IMR-90 (cell line): ENCODE data around the gene PLSCR5. TPM values are rescaled to one million over a fixed set of nuclear protein-coding genes. Genes with fewer than 3 reads are reported as not detected.
A peak's percentile ranks its signal among the peaks of the same experiment; 100 is the strongest.

ENCODE experiments used
- ATAC-seq: fragments of 200-7000 bp; cut with Tn5 transposase; 2 replicates; pipeline ENCODE4 v1.9.1; 2020; ENCODE audit warnings: low read depth, mild to moderate bottlenecking, moderate library complexity
- BruUV-seq: library from RNA; stranded (reverse); fragments of 400-500 nt; replicated peaks from 2 replicates; lab custom pipeline; 2021; lab: Mats Ljungman, UMichigan
- CTCF ChIA-PET: fragments of 300-600 bp; formaldehyde crosslinking; extraction: SDS; loops from one replicate; lab custom pipeline; 2021; ENCODE audit warnings: antibody characterized with exemption; lab: Yijun Ruan, JAX
- POLR2A ChIA-PET: fragments of 300-600 bp; sonication (Branson Sonifier 250); formaldehyde crosslinking; loops from one replicate; lab custom pipeline; 2022; ENCODE audit warnings: antibody characterized with exemption; ENCODE audit not compliant: unreplicated experiment; lab: Charles Lee
- DNase-seq: peaks from one replicate; pipeline ENCODE4 v3.0.0; 2013
- H2AFZ ChIP-seq: replicated peaks from 2 replicates; pipeline ENCODE3; 2013; ENCODE audit warnings: low read length, mild to moderate bottlenecking; ENCODE audit not compliant: poor library complexity
- H2AK5ac ChIP-seq: 2 replicates; pipeline ENCODE4 v1.6.1; 2013; ENCODE audit warnings: low read depth, low read length, inconsistent platforms
- H2AK9ac ChIP-seq: replicated peaks from 2 replicates; pipeline ENCODE3; 2013; ENCODE audit warnings: mild to moderate bottlenecking, low read depth, low read length, moderate library complexity; ENCODE audit not compliant: poor library complexity
- H2BK120ac ChIP-seq: 2 replicates; pipeline ENCODE4 v1.6.1; 2013; ENCODE audit warnings: low read depth, low read length, inconsistent platforms
- H2BK15ac ChIP-seq: 3 replicates; pipeline ENCODE4 v1.6.1; 2013; ENCODE audit warnings: low read depth, low read length, inconsistent platforms
- H2BK20ac ChIP-seq: 2 replicates; pipeline ENCODE4 v1.6.1; 2013; ENCODE audit warnings: low read depth, mild to moderate bottlenecking, inconsistent platforms, low read length, moderate library complexity
- H2BK5ac ChIP-seq: 2 replicates; pipeline ENCODE4 v1.6.1; 2013; ENCODE audit warnings: mild to moderate bottlenecking, low read depth, low read length, inconsistent platforms; ENCODE audit not compliant: poor library complexity, severe bottlenecking
- H3K14ac ChIP-seq: replicated peaks from 2 replicates; pipeline ENCODE4 v1.6.1; 2013; ENCODE audit warnings: low read depth, low read length, inconsistent platforms
- H3K18ac ChIP-seq: 2 replicates; pipeline ENCODE4 v1.6.1; 2013; ENCODE audit warnings: low read depth, low read length, control low read depth
- H3K23ac ChIP-seq: 2 replicates; pipeline ENCODE4 v1.6.1; 2013; ENCODE audit warnings: low read depth, low read length, inconsistent platforms
- H3K27ac ChIP-seq: 2 replicates; pipeline ENCODE4 v1.5.1; 2013; ENCODE audit warnings: mild to moderate bottlenecking, control low read depth, low read length; ENCODE audit not compliant: insufficient read depth
- H3K27me3 ChIP-seq: 2 replicates; pipeline ENCODE4 v1.6.1; 2013; ENCODE audit warnings: low read length; ENCODE audit not compliant: control insufficient read depth, insufficient read depth
- H3K36me3 ChIP-seq: 2 replicates; pipeline ENCODE4 v1.6.1; 2013; ENCODE audit warnings: low read length, mixed read lengths; ENCODE audit not compliant: control insufficient read depth, insufficient read depth
- H3K4ac ChIP-seq: 2 replicates; pipeline ENCODE4 v1.6.1; 2013; ENCODE audit warnings: low read depth, low read length, inconsistent platforms
- H3K4me1 ChIP-seq: 2 replicates; pipeline ENCODE4 v1.6.1; 2013; ENCODE audit warnings: low read length, mixed read lengths; ENCODE audit not compliant: control insufficient read depth, insufficient read depth
- H3K4me2 ChIP-seq: 2 replicates; pipeline ENCODE4 v1.6.1; 2013; ENCODE audit warnings: low read depth, mild to moderate bottlenecking, control low read depth, low read length, moderate library complexity
- H3K4me3 ChIP-seq: 2 replicates; pipeline ENCODE4 v1.5.1; 2013; ENCODE audit warnings: low read depth, mild to moderate bottlenecking, control low read depth, low read length, moderate library complexity; ENCODE audit not compliant: insufficient read depth
- H3K56ac ChIP-seq: 2 replicates; pipeline ENCODE4 v1.6.1; 2013; ENCODE audit warnings: low read length, inconsistent platforms; ENCODE audit not compliant: insufficient read depth; ENCODE audit errors: extremely low read depth
- H3K79me1 ChIP-seq, 2 experiments: 2 replicates each; pipeline ENCODE4 v1.6.1; 2013; ENCODE audit warnings: low read length in 2 of 2, inconsistent platforms in 1 of 2, low read depth in 1 of 2
- H3K9ac ChIP-seq: 2 replicates; pipeline ENCODE4 v1.6.1; 2013; ENCODE audit warnings: low read depth, low read length, control low read depth
- H3K9me1 ChIP-seq: 2 replicates; pipeline ENCODE4 v1.6.1; 2013; ENCODE audit warnings: low read length, inconsistent platforms; ENCODE audit not compliant: insufficient read depth
- H3K9me3 ChIP-seq: 2 replicates; pipeline ENCODE4 v1.6.1; 2013; ENCODE audit warnings: low read length; ENCODE audit not compliant: control insufficient read depth, insufficient read depth
- H4K20me1 ChIP-seq: 2 replicates; pipeline ENCODE4 v1.6.1; 2013; ENCODE audit warnings: low read length, inconsistent platforms; ENCODE audit not compliant: insufficient read depth
- H4K5ac ChIP-seq: 2 replicates; pipeline ENCODE4 v1.6.1; 2013; ENCODE audit warnings: mild to moderate bottlenecking, low read depth, low read length, control low read depth
- H4K8ac ChIP-seq, 2 experiments: 2 replicates each; pipeline ENCODE4 v1.6.1; 2013; ENCODE audit warnings: low read depth in 2 of 2, low read length in 2 of 2, control low read depth in 1 of 2, inconsistent platforms in 1 of 2
- H4K91ac ChIP-seq: 2 replicates; pipeline ENCODE4 v1.6.1; 2013; ENCODE audit warnings: low read depth, low read length, inconsistent platforms; ENCODE audit not compliant: insufficient read depth
- RAD21 ChIP-seq: IDR thresholded peaks from 2 replicates; pipeline ENCODE4 v1.6.1; 2012; ENCODE audit warnings: low read length, improper control_type of control experiment
- WGBS, 2 experiments: methylation state at CpG; one replicate each; pipeline versions ENCODE4 v1.1.5 to v1.1.7; 2013; ENCODE audit warnings: missing lambda C conversion rate in 2 of 2; ENCODE audit not compliant: insufficient read length in 1 of 2; ENCODE audit errors: extremely low coverage in 2 of 2; 5-methylcytosine and 5-hydroxymethylcytosine counted together
- dilution Hi-C: fragments of 300-500 bp; cut with HindIII; formaldehyde crosslinking; loops from one replicate; pipeline ENCODE4 v1.14.3; 2018; ENCODE audit warnings: low sequenced_read_pairs; ENCODE audit not compliant: unreplicated experiment
- in situ Hi-C: fragments of 300-500 bp; cut with MboI; formaldehyde crosslinking; loops from 3 replicates; pipeline ENCODE4 v1.14.3; 2019; ENCODE audit warnings: low sequenced_read_pairs, inconsistent platforms, mixed read lengths
- intact Hi-C: fragments of 100-400 bp; cut with micrococcal nuclease; formaldehyde crosslinking; loops from 2 replicates; pipeline ENCODE4 v1.10.0; 2022
- polyA plus RNA-seq, 3 experiments: library from polyadenylated mRNA; depleted of rRNA; stranded (reverse); fragments of >200 nt; gene quantifications; 2 replicates each; pipeline ENCODE4 v1.2.3, GENCODE V29; 2012; ENCODE audit warnings: low replicate concordance in 1 of 3
- total RNA-seq: library from RNA; depleted of rRNA; stranded (reverse); fragments of >200 nt; gene quantifications from 2 replicates; pipeline ENCODE4 v1.2.3, GENCODE V29; 2012
- TF ChIP-seq, protein P1 (sequence below): fragments of 150-350 bp; IDR thresholded peaks from 2 replicates; pipeline ENCODE4 v1.6.1; 2016; ENCODE audit warnings: low read depth, mild to moderate bottlenecking, low read length, moderate library complexity, borderline replicate concordance
- TF ChIP-seq, protein P2 (sequence below): conservative IDR thresholded peaks from 2 replicates; pipeline ENCODE4 v1.5.1; 2012; ENCODE audit warnings: mild to moderate bottlenecking, low read depth, low read length, improper control_type of control experiment

Gene PLSCR5
- total and polyA plus RNA-seq, 2 of the 4 experiments (the other 2 are of a cell fraction) = not detected

DNA sequence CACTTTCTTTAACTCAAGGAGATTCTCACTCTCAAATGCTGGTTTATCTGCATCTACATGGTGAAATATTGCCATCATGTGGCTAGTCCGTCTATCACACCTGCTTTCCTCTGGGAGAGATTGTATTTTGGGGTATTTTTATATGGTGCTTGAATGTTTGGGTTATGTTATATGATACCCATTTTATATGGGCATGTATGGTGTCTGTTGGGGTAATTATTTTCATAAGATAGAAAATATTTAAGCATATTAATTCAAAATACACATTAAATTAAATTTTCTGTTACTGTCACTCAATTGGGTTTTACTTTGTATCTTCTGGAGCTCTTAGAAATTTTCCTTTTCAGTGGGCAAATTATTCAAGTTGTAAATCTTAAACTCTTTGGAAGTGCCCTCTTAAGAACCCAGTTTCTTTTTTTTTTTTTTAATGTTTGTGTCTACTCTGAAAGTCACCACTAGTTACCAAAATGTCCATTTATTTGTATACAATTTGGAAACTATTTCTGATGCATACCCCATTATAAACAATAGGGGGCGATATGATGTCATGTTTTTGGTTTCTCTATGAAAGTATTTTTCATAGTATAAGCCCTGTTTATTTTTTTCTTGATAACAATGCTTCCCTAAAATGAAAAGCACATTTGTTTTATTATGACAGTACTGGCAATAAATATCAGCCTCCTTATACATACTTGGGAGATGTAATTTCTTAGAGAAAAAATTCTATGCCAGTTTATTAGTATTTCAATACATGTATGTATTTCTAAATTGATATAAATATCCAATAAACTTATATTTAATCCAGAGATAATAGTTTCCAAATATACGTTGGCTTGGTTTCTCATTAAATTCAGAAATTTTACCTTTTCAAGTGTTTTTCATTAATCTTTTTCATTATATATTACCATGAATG is 36.1 kb upstream of the PLSCR5 start:
- H2BK5ac ChIP-seq = no peak overlapping the region
- POLR2A ChIA-PET = no interaction called here
- no peak overlapping the region for H4K91ac ChIP-seq
- CTCF ChIA-PET = interaction anchor here (0.6 to 1.6 kb wide), 7 partner anchors 38 to 843 kb away, joined by 3 to 8 read pairs (median 5); no protein-coding TSS in a partner anchor
- H2AFZ ChIP-seq = no peak overlapping the region
- H3K9ac ChIP-seq = no peak overlapping the region
- peak; percentile 37 for DNase-seq
- H3K27ac ChIP-seq = no peak overlapping the region
- H3K23ac ChIP-seq = no peak overlapping the region
- no peak overlapping the region for H3K4ac ChIP-seq
- BruUV-seq = no TSS peak
- H2BK15ac ChIP-seq = no peak overlapping the region
- no CpG with 5 or more reads among the region's 3 CpGs for WGBS, 2 experiments
- no peak overlapping the region for H3K4me3 ChIP-seq
- no peak overlapping the region for H2BK20ac ChIP-seq
- H3K56ac ChIP-seq = no peak overlapping the region
- no peak overlapping the region for H4K5ac ChIP-seq
- TF ChIP-seq, protein P1, sequence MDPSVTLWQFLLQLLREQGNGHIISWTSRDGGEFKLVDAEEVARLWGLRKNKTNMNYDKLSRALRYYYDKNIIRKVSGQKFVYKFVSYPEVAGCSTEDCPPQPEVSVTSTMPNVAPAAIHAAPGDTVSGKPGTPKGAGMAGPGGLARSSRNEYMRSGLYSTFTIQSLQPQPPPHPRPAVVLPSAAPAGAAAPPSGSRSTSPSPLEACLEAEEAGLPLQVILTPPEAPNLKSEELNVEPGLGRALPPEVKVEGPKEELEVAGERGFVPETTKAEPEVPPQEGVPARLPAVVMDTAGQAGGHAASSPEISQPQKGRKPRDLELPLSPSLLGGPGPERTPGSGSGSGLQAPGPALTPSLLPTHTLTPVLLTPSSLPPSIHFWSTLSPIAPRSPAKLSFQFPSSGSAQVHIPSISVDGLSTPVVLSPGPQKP = no peak
- TF ChIP-seq, protein P2, sequence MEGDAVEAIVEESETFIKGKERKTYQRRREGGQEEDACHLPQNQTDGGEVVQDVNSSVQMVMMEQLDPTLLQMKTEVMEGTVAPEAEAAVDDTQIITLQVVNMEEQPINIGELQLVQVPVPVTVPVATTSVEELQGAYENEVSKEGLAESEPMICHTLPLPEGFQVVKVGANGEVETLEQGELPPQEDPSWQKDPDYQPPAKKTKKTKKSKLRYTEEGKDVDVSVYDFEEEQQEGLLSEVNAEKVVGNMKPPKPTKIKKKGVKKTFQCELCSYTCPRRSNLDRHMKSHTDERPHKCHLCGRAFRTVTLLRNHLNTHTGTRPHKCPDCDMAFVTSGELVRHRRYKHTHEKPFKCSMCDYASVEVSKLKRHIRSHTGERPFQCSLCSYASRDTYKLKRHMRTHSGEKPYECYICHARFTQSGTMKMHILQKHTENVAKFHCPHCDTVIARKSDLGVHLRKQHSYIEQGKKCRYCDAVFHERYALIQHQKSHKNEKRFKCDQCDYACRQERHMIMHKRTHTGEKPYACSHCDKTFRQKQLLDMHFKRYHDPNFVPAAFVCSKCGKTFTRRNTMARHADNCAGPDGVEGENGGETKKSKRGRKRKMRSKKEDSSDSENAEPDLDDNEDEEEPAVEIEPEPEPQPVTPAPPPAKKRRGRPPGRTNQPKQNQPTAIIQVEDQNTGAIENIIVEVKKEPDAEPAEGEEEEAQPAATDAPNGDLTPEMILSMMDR = peak; percentile 58
- TF ChIP-seq RAD21 = peak; percentile 65
- H2BK120ac ChIP-seq = no peak overlapping the region
- H3K79me1 ChIP-seq = no peaks in the 10 kb centered on the region
- dilution Hi-C loops = no loop called here
- H3K9me3 ChIP-seq = no peaks in the 10 kb centered on the region
- no peak overlapping the region for H2AK5ac ChIP-seq
- no peak overlapping the region for H3K4me2 ChIP-seq
- no peak overlapping the region for H3K14ac ChIP-seq
- no peaks in the 10 kb centered on the region for H3K4me1 ChIP-seq
- H3K36me3 ChIP-seq = no peaks in the 10 kb centered on the region
- no peak overlapping the region for H2AK9ac ChIP-seq
- no peak overlapping the region for H4K8ac ChIP-seq
- intact Hi-C loops = loop anchor here (1.0 to 10.0 kb wide), 3 partner anchors 51 to 1434 kb away; no protein-coding TSS in a partner anchor
- in situ Hi-C loops = no loop called here
- no peaks in the 10 kb centered on the region for H3K9me1 ChIP-seq
- no peaks in the 10 kb centered on the region for H4K20me1 ChIP-seq
- H3K18ac ChIP-seq = no peak overlapping the region
- H3K27me3 ChIP-seq = no peaks in the 10 kb centered on the region
- peak; percentile 86 for ATAC-seq
